HEK293 (cell line): Measurements from ENCODE around the gene TMIGD2.

ENCODE experiments used
- CTCF ChIA-PET: fragments of 350-600 bp; formaldehyde crosslinking; extraction: SDS; loops from one replicate; lab custom pipeline; 2021; ENCODE audit warnings: antibody characterized with exemption; lab: Yijun Ruan, JAX
- POLR2A ChIA-PET: fragments of 300-600 bp; formaldehyde crosslinking; extraction: SDS; loops from one replicate; lab custom pipeline; 2020; ENCODE audit warnings: antibody characterized with exemption, inconsistent platforms; lab: Yijun Ruan, JAX
- H3K27ac ChIP-seq: fragments of 200-500 bp; sonication (Bioruptor generic); 2 replicates; pipeline ENCODE4 v1.5.1; 2014; ENCODE audit warnings: low read depth, low read length, control low read depth, inconsistent platforms; ENCODE audit errors: extremely low read depth
- H3K36me3 ChIP-seq, 2 experiments: fragments of 200-500 bp in 1 of 2; sonication (Bioruptor generic) in 1 of 2; 1 replicate in 1 of 2; 2 replicates in 1 of 2; pipeline ENCODE4 v1.5.1; 2014 to 2017; ENCODE audit warnings: inconsistent platforms in 2 of 2, low read length in 2 of 2; ENCODE audit not compliant: control insufficient read depth in 2 of 2, insufficient read depth in 1 of 2
- H3K4me1 ChIP-seq: fragments of 200-500 bp; sonication (Bioruptor generic); 2 replicates; pipeline ENCODE4 v1.5.1; 2014; ENCODE audit warnings: mild to moderate bottlenecking, low read length, inconsistent platforms; ENCODE audit not compliant: control insufficient read depth, insufficient read depth
- H3K4me3 ChIP-seq: 2 replicates; pipeline ENCODE4 v1.5.1; 2011; ENCODE audit warnings: low read depth, mild to moderate bottlenecking, control low read depth, low read length, moderate library complexity
- H3K9me3 ChIP-seq: fragments of 200-500 bp; sonication (Bioruptor generic); 2 replicates; pipeline ENCODE4 v1.5.1; 2014; ENCODE audit warnings: low read depth, low read length, inconsistent platforms; ENCODE audit not compliant: control insufficient read depth, insufficient read depth
- BCL11B ChIP-seq: fragments of 450-650 bp; formaldehyde crosslinking; IDR thresholded peaks from 2 replicates; pipeline ENCODE4 v1.5.1; 2016; ENCODE audit warnings: low read depth, missing biosample characterization, missing genetic modification characterization
- GLIS1 ChIP-seq: fragments of 450-650 bp; formaldehyde crosslinking; IDR thresholded peaks from 2 replicates; pipeline ENCODE4 v1.5.1; 2016; ENCODE audit warnings: missing biosample characterization, missing genetic modification characterization
- KLF7 ChIP-seq: fragments of 450-650 bp; formaldehyde crosslinking; IDR thresholded peaks from 2 replicates; pipeline ENCODE4 v1.5.1; 2016; ENCODE audit warnings: missing biosample characterization, missing genetic modification characterization, borderline replicate concordance
- KLF9 ChIP-seq: fragments of 450-650 bp; formaldehyde crosslinking; IDR thresholded peaks from 2 replicates; pipeline ENCODE4 v1.5.1; 2016; ENCODE audit warnings: missing biosample characterization, missing genetic modification characterization, low read depth
- SP2 ChIP-seq: fragments of 450-650 bp; formaldehyde crosslinking; IDR thresholded peaks from 2 replicates; pipeline ENCODE4 v1.5.1; 2016; ENCODE audit warnings: missing biosample characterization, missing genetic modification characterization
- ZBTB48 ChIP-seq: fragments of 450-650 bp; formaldehyde crosslinking; IDR thresholded peaks from 2 replicates; pipeline ENCODE4 v1.5.1; 2016; ENCODE audit warnings: missing biosample characterization, missing genetic modification characterization
- ZBTB8A ChIP-seq: fragments of 450-650 bp; formaldehyde crosslinking; IDR thresholded peaks from 2 replicates; pipeline ENCODE4 v1.5.1; 2016; ENCODE audit warnings: missing biosample characterization, missing genetic modification characterization
- ZNF324 ChIP-seq: fragments of 450-650 bp; formaldehyde crosslinking; IDR thresholded peaks from 2 replicates; pipeline ENCODE4 v1.5.1; 2016; ENCODE audit warnings: missing biosample characterization, missing genetic modification characterization
- ZNF354C ChIP-seq: fragments of 450-650 bp; formaldehyde crosslinking; IDR thresholded peaks from 2 replicates; pipeline ENCODE4 v1.5.1; 2016; ENCODE audit warnings: missing biosample characterization, missing genetic modification characterization, low read depth, borderline replicate concordance
- ZNF37A ChIP-seq: fragments of 450-650 bp; IDR thresholded peaks from 2 replicates; pipeline ENCODE4 v1.5.1; 2018; ENCODE audit warnings: missing biosample characterization, missing genetic modification characterization
- ZNF514 ChIP-seq: fragments of 450-650 bp; formaldehyde crosslinking; IDR thresholded peaks from 2 replicates; pipeline ENCODE4 v1.5.1; 2016; ENCODE audit warnings: missing biosample characterization, missing genetic modification characterization
- ZNF747 ChIP-seq: fragments of 450-650 bp; formaldehyde crosslinking; IDR thresholded peaks from 2 replicates; pipeline ENCODE4 v1.5.1; 2016; ENCODE audit warnings: missing biosample characterization, missing genetic modification characterization
- ZNF76 ChIP-seq: fragments of 450-650 bp; formaldehyde crosslinking; IDR thresholded peaks from 2 replicates; pipeline ENCODE4; 2016; ENCODE audit warnings: low read depth, missing biosample characterization, missing genetic modification characterization, borderline replicate concordance
- ZNF792 ChIP-seq: fragments of 450-650 bp; formaldehyde crosslinking; IDR thresholded peaks from 2 replicates; pipeline ENCODE4 v1.5.1; 2016; ENCODE audit warnings: missing biosample characterization, missing genetic modification characterization
- ZNF837 ChIP-seq: fragments of 450-650 bp; formaldehyde crosslinking; IDR thresholded peaks from 2 replicates; pipeline ENCODE4 v1.5.1; 2016; ENCODE audit warnings: missing biosample characterization, missing genetic modification characterization
- TF ChIP-seq, protein P1 (sequence below): fragments of 450-650 bp; formaldehyde crosslinking; IDR thresholded peaks from 2 replicates; pipeline ENCODE4 v1.5.1; 2016; ENCODE audit warnings: missing biosample characterization, missing genetic modification characterization
- TF ChIP-seq, protein P2 (sequence below): fragments of 450-650 bp; formaldehyde crosslinking; IDR thresholded peaks from 2 replicates; pipeline ENCODE4 v1.5.1; 2016; ENCODE audit warnings: missing biosample characterization, missing genetic modification characterization
- TF ChIP-seq, protein P3 (sequence below): fragments of 450-650 bp; formaldehyde crosslinking; IDR thresholded peaks from 2 replicates; pipeline ENCODE4 v1.5.1; 2017; ENCODE audit warnings: missing biosample characterization, missing genetic modification characterization
- TF ChIP-seq, protein P4 (sequence below): fragments of 450-650 bp; formaldehyde crosslinking; IDR thresholded peaks from 2 replicates; pipeline ENCODE4 v1.5.1; 2016; ENCODE audit warnings: missing biosample characterization, missing genetic modification characterization
- TF ChIP-seq, protein P5 (sequence below): fragments of 450-650 bp; formaldehyde crosslinking; optimal IDR thresholded peaks from 2 replicates; pipeline ENCODE3; 2016; ENCODE audit warnings: missing biosample characterization, mild to moderate bottlenecking, missing genetic modification characterization

The TMIGD2 gene

DNA sequence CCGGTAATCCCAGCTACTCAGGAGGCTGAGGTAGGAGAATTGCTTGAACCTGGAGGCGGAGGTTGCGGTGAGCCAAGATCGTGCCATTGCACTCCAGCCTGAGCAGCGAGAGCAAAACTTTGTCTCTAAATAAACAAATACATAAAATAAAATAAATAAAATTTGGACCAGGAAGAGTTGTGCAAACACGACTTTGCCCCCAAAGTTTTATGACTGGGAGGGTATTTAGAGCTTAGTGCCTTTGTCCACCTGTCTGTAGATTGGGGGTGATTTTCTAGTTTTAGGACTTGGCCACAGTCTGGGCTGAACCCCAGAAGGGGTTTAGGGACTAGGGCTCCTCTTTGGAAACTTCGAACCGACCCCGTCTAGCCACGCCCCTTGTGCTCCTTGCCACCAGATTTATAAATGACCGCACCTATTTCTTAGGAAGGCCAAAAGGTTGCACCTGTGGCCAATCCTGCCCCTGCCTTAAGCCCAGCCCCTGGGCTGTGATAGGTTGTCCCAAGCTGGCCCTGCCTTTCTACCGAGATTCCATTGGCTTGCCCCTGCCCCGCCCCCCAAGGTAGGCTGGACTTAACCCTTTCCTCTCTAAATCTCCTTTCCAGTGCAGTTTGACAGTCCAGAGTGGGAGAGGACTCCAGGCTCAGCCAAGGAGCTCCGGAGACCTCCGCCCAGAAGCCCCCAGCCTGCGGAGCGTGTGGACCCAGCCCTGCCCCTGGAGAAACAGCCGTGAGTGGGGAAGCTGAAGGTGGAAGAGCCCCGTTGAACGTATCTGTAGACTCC lies 17.8 kb downstream of the TMIGD2 start (continued):
- TF ChIP-seq, protein P1, sequence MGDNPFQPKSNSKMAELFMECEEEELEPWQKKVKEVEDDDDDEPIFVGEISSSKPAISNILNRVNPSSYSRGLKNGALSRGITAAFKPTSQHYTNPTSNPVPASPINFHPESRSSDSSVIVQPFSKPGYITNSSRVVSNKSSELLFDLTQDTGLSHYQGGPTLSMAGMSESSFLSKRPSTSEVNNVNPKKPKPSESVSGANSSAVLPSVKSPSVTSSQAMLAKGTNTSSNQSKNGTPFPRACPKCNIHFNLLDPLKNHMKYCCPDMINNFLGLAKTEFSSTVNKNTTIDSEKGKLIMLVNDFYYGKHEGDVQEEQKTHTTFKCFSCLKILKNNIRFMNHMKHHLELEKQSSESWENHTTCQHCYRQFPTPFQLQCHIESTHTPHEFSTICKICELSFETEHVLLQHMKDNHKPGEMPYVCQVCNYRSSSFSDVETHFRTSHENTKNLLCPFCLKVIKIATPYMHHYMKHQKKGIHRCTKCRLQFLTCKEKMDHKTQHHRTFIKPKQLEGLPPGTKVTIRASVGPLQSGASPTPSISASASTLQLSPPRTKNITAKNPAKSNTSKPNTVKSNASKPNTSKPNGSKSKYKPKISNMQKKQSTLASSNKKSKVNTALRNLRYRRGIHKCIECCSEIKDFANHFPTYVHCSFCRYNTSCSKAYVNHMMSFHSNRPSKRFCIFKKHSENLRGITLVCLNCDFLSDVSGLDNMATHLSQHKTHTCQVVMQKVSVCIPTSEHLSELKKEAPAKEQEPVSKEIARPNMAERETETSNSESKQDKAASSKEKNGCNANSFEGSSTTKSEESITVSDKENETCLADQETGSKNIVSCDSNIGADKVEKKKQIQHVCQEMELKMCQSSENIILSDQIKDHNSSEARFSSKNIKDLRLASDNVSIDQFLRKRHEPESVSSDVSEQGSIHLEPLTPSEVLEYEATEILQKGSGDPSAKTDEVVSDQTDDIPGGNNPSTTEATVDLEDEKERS (tag by site-specific recombination), result no peak
- no peak for TF ChIP-seq ZNF837 (tag by site-specific recombination)
- no peak for TF ChIP-seq BCL11B (tag by site-specific recombination)
- TF ChIP-seq, protein P2, sequence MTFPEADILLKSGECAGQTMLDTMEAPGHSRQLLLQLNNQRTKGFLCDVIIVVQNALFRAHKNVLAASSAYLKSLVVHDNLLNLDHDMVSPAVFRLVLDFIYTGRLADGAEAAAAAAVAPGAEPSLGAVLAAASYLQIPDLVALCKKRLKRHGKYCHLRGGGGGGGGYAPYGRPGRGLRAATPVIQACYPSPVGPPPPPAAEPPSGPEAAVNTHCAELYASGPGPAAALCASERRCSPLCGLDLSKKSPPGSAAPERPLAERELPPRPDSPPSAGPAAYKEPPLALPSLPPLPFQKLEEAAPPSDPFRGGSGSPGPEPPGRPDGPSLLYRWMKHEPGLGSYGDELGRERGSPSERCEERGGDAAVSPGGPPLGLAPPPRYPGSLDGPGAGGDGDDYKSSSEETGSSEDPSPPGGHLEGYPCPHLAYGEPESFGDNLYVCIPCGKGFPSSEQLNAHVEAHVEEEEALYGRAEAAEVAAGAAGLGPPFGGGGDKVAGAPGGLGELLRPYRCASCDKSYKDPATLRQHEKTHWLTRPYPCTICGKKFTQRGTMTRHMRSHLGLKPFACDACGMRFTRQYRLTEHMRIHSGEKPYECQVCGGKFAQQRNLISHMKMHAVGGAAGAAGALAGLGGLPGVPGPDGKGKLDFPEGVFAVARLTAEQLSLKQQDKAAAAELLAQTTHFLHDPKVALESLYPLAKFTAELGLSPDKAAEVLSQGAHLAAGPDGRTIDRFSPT (tag by site-specific recombination), result no peak
- TF ChIP-seq KLF9 (tag by site-specific recombination), result peak; percentile 58
- TF ChIP-seq ZNF37A (tag by site-specific recombination), result no peak
- no peak for TF ChIP-seq ZNF792
- no peak for TF ChIP-seq ZNF354C (tag by site-specific recombination)
- no peak for TF ChIP-seq ZNF324
- peak; percentile 43; the same call in 1 of the 2 replicates for TF ChIP-seq ZBTB48 (tag by site-specific recombination)
- no peak for TF ChIP-seq ZNF747 (tag by site-specific recombination)
- no peak for TF ChIP-seq KLF7 (tag by site-specific recombination)
- TF ChIP-seq ZNF76, result no peak
- no peak for TF ChIP-seq ZNF514 (tag by site-specific recombination)
- peak; percentile 92 for TF ChIP-seq SP2
- TF ChIP-seq, protein P3, sequence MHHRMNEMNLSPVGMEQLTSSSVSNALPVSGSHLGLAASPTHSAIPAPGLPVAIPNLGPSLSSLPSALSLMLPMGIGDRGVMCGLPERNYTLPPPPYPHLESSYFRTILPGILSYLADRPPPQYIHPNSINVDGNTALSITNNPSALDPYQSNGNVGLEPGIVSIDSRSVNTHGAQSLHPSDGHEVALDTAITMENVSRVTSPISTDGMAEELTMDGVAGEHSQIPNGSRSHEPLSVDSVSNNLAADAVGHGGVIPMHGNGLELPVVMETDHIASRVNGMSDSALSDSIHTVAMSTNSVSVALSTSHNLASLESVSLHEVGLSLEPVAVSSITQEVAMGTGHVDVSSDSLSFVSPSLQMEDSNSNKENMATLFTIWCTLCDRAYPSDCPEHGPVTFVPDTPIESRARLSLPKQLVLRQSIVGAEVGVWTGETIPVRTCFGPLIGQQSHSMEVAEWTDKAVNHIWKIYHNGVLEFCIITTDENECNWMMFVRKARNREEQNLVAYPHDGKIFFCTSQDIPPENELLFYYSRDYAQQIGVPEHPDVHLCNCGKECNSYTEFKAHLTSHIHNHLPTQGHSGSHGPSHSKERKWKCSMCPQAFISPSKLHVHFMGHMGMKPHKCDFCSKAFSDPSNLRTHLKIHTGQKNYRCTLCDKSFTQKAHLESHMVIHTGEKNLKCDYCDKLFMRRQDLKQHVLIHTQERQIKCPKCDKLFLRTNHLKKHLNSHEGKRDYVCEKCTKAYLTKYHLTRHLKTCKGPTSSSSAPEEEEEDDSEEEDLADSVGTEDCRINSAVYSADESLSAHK (tag by site-specific recombination), result no peak

DNA sequence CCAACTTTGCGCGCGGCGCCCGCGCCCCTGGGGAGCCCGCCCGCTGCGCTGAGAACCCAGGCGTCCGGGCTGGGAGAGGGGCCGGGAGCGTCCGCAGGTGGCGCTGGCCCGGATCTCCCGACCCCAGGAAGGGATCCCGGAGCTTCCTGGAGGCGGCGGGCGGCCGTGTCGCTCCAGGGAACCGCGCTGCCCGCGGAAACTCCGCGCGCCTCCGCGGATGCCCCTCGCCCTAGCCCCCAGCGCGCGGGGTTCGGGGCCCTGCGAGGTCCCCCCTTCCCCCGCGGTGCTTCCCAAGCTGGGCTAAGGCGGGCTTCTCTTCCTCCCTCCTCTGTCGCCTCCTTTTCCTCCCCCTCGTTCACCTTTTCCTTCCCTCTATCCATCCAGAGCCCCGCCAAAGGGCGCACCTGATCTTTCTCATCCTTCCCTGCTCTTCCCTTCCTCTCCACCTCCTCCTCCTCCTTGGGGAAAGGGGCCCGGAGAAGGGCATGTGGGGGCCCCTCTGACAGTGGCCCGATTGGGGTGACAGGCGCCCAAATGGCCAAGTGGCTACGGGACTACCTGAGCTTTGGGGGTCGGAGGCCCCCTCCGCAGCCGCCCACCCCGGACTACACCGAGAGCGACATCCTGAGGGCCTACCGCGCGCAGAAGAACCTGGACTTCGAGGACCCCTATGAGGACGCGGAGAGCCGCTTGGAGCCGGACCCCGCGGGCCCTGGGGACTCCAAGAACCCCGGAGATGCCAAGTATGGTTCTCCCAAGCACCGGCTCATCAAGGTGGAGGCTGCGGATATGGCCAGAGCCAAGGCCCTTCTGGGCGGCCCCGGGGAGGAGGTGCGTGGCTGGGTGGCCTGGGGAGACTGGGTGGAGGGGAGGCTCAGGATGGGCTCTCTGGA lies 22.4 kb downstream of the TMIGD2 start:
- no peaks in the 10 kb centered on the region for H3K9me3 ChIP-seq
- ChIA-PET CTCF (interaction anchor here (0.7 to 1.3 kb wide), 5 partner anchors 13 to 121 kb away, joined by 3 to 7 read pairs (median 3); partner anchors contain the start of gene SH3GL1), POLR2A (interaction anchor here (1.4 kb wide), 1 partner anchor 63 kb away, joined by 3 read pairs; no protein-coding TSS in a partner anchor)
- H3K4me3 ChIP-seq, result peak overlapping the region; percentile 13
- H3K27ac ChIP-seq, result no peak overlapping the region
- H3K4me1 ChIP-seq, result no peaks in the 10 kb centered on the region; the same call in 1 of the 2 replicates
- H3K36me3 ChIP-seq, result no peaks in the 10 kb centered on the region
- TF ChIP-seq, protein P2 (tag by site-specific recombination), result 0 out of 2 replicates have a peak, but pooled peaks have one; percentile 10
- TF ChIP-seq, protein P4, sequence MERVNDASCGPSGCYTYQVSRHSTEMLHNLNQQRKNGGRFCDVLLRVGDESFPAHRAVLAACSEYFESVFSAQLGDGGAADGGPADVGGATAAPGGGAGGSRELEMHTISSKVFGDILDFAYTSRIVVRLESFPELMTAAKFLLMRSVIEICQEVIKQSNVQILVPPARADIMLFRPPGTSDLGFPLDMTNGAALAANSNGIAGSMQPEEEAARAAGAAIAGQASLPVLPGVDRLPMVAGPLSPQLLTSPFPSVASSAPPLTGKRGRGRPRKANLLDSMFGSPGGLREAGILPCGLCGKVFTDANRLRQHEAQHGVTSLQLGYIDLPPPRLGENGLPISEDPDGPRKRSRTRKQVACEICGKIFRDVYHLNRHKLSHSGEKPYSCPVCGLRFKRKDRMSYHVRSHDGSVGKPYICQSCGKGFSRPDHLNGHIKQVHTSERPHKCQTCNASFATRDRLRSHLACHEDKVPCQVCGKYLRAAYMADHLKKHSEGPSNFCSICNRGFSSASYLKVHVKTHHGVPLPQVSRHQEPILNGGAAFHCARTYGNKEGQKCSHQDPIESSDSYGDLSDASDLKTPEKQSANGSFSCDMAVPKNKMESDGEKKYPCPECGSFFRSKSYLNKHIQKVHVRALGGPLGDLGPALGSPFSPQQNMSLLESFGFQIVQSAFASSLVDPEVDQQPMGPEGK (tag by site-specific recombination), result no peak; the same call in 1 of the 2 replicates
- TF ChIP-seq GLIS1 (tag by site-specific recombination) (peak; percentile 76), ZBTB8A (tag by site-specific recombination) (peak; percentile 12; the same call in 1 of the 2 replicates)
- TF ChIP-seq, protein P5, sequence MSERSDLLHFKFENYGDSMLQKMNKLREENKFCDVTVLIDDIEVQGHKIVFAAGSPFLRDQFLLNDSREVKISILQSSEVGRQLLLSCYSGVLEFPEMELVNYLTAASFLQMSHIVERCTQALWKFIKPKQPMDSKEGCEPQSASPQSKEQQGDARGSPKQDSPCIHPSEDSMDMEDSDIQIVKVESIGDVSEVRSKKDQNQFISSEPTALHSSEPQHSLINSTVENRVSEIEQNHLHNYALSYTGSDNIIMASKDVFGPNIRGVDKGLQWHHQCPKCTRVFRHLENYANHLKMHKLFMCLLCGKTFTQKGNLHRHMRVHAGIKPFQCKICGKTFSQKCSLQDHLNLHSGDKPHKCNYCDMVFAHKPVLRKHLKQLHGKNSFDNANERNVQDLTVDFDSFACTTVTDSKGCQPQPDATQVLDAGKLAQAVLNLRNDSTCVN (tag by site-specific recombination), result peak; percentile 65
